Astrocyte (in vitro differentiated cells and primary cell): ENCODE measurements around the gene GALNT17.

Source experiments
- CTCF ChIP-seq: IDR thresholded peaks from 2 replicates; pipeline ENCODE4 v1.5.1; 2011; ENCODE audit warnings: low read depth, mild to moderate bottlenecking, inconsistent platforms, low read length, moderate library complexity; ENCODE audit not compliant: insufficient read depth
- EZH2 ChIP-seq: IDR thresholded peaks from 2 replicates; pipeline ENCODE4 v1.6.1; 2012; ENCODE audit warnings: mild to moderate bottlenecking, low read length, inconsistent platforms; ENCODE audit not compliant: insufficient read depth

GRCh38 chr7:71120096-71120495, 11.8 kb upstream of the GALNT17 start:
- no peak for TF ChIP-seq CTCF
- TF ChIP-seq EZH2: no peak
